GM23338 (cell line): ENCODE results near the gene HMOX2. TPM values are rescaled to one million over a fixed set of nuclear protein-coding genes. Genes with fewer than 3 reads are reported as not detected.

ENCODE experiments used
- ATAC-seq: fragments of 200-7000 bp; cut with Tn5 transposase; 3 replicates; pipeline ENCODE4 v1.9.1; 2020
- DNase-seq: peaks from one replicate; pipeline ENCODE4 v3.0.0-alpha.2; 2015; ENCODE audit warnings: low spot score
- H2AFZ ChIP-seq: fragments of 200-600 bp; sonication (generic); 2 replicates; pipeline ENCODE4 v1.8.0; 2016; ENCODE audit warnings: antibody characterized with exemption, mild to moderate bottlenecking, moderate library complexity
- H3F3A ChIP-seq: fragments of 200-600 bp; sonication (generic); replicated peaks from 2 replicates; pipeline ENCODE4 v1.8.0; 2017; ENCODE audit warnings: antibody characterized with exemption, mixed run types, low read depth
- H3K27ac ChIP-seq: fragments of 200-600 bp; sonication (generic); 2 replicates; pipeline ENCODE4 v1.6.1; 2016; ENCODE audit warnings: low read depth
- H3K27me3 ChIP-seq: fragments of 200-600 bp; sonication (generic); 2 replicates; pipeline ENCODE4 v1.8.0; 2016; ENCODE audit warnings: mild to moderate bottlenecking, mixed run types, moderate library complexity; ENCODE audit not compliant: insufficient read depth
- H3K36me3 ChIP-seq: fragments of 200-600 bp; sonication (generic); 2 replicates; pipeline ENCODE4 v1.8.0; 2016; ENCODE audit warnings: mild to moderate bottlenecking; ENCODE audit not compliant: insufficient read depth
- H3K4me1 ChIP-seq: fragments of 200-600 bp; sonication (generic); 2 replicates; pipeline ENCODE4 v1.8.0; 2016; ENCODE audit warnings: mild to moderate bottlenecking, moderate library complexity; ENCODE audit not compliant: insufficient read depth
- H3K4me2 ChIP-seq: fragments of 200-600 bp; sonication (generic); 2 replicates; pipeline ENCODE4 v1.7.1; 2017; ENCODE audit warnings: mixed run types
- H3K4me3 ChIP-seq: fragments of 200-600 bp; sonication (generic); 2 replicates; pipeline ENCODE4 v1.6.1; 2016; ENCODE audit warnings: mixed run types
- H3K79me2 ChIP-seq: fragments of 200-600 bp; sonication (generic); replicated peaks from 2 replicates; pipeline ENCODE4 v1.8.0; 2017; ENCODE audit warnings: mild to moderate bottlenecking; ENCODE audit not compliant: insufficient read depth
- H3K9me2 ChIP-seq: fragments of 200-600 bp; sonication (generic); 2 replicates; pipeline ENCODE4 v1.8.0; 2017; ENCODE audit not compliant: insufficient read depth
- H4K20me1 ChIP-seq: fragments of 200-600 bp; sonication (generic); replicated peaks from 2 replicates; pipeline ENCODE4 v1.8.0; 2017; ENCODE audit warnings: mild to moderate bottlenecking; ENCODE audit not compliant: insufficient read depth
- H3K27ac Mint-ChIP-seq: 2 replicates; pipeline ENCODE4 v1.8.0; 2020; ENCODE audit warnings: inconsistent platforms, mild to moderate bottlenecking, moderate library complexity, mixed read lengths
- H3K27me3 Mint-ChIP-seq: 3 replicates; pipeline ENCODE4 v1.8.0; 2022; ENCODE audit warnings: low read depth, mild to moderate bottlenecking, moderate library complexity, mixed read lengths, inconsistent platforms; ENCODE audit not compliant: insufficient read depth, poor library complexity
- H3K36me3 Mint-ChIP-seq: 3 replicates; pipeline ENCODE4 v1.8.0; 2021; ENCODE audit warnings: low read depth, mild to moderate bottlenecking, inconsistent platforms, moderate library complexity, mixed read lengths
- H3K4me1 Mint-ChIP-seq: 3 replicates; pipeline ENCODE4 v1.8.0; 2020; ENCODE audit warnings: mild to moderate bottlenecking, inconsistent platforms, mixed read lengths
- H3K4me3 Mint-ChIP-seq: 3 replicates; pipeline ENCODE4 v1.8.0; 2021; ENCODE audit warnings: moderate library complexity, mild to moderate bottlenecking, inconsistent platforms, mixed read lengths
- H3K9me3 Mint-ChIP-seq: 3 replicates; pipeline ENCODE4 v1.8.0; 2020; ENCODE audit warnings: moderate library complexity, mild to moderate bottlenecking, inconsistent platforms, mixed read lengths
- CREB1 ChIP-seq: fragments of 250-450 bp; sonication (Bioruptor Pico); IDR thresholded peaks from 2 replicates; pipeline ENCODE4 v1.5.0; 2020; ENCODE audit warnings: low read depth, mild to moderate bottlenecking, moderate library complexity
- EZH2 ChIP-seq: fragments of 200-600 bp; sonication (generic); IDR thresholded peaks from one replicate; pipeline ENCODE4 v1.8.0; 2017; ENCODE audit warnings: antibody characterized with exemption, mild to moderate bottlenecking, low read depth; ENCODE audit not compliant: unreplicated experiment
- EZH2phosphoT487 ChIP-seq: fragments of 200-600 bp; sonication (generic); IDR thresholded peaks from one replicate; pipeline ENCODE4 v1.8.1; 2018; ENCODE audit warnings: antibody characterized with exemption; ENCODE audit not compliant: unreplicated experiment
- NANOG ChIP-seq: IDR thresholded peaks from 2 replicates; pipeline ENCODE4 v1.6.1; 2016; ENCODE audit warnings: antibody characterized with exemption, borderline replicate concordance
- POLR2AphosphoS5 ChIP-seq: IDR thresholded peaks from 2 replicates; pipeline ENCODE4 v1.6.1; 2016; ENCODE audit warnings: antibody characterized with exemption, low read depth
- REST ChIP-seq: IDR thresholded peaks from one replicate; pipeline ENCODE4 v1.6.1; 2018; ENCODE audit warnings: antibody characterized with exemption; ENCODE audit not compliant: unreplicated experiment
- STAT1 ChIP-seq: IDR thresholded peaks from one replicate; pipeline ENCODE4 v1.6.1; 2016; ENCODE audit warnings: antibody characterized with exemption; ENCODE audit not compliant: unreplicated experiment
- ZNF114 ChIP-seq: fragments of 250-450 bp; sonication (Bioruptor Pico); IDR thresholded peaks from 2 replicates; pipeline ENCODE4 v1.5.0; 2020; ENCODE audit warnings: mild to moderate bottlenecking, moderate library complexity
- ZNF331 ChIP-seq: fragments of 250-450 bp; sonication (Bioruptor Pico); IDR thresholded peaks from 2 replicates; pipeline ENCODE4 v1.5.0; 2020; ENCODE audit warnings: low read depth, mild to moderate bottlenecking, moderate library complexity
- polyA plus RNA-seq: library from polyadenylated mRNA; unstranded; fragments of >200 nt; fragmentation: Nextera tagmentation; extraction: Ambion mirVana; gene quantifications from 2 replicates; pipeline ENCODE4 v1.2.1, GENCODE V29; 2016
- total RNA-seq: library from RNA; depleted of rRNA; stranded (reverse); fragments of >200 nt; shearing (Covaris generic); gene quantifications from 2 replicates; pipeline ENCODE4 v1.2.3, GENCODE V29; 2014
- TF ChIP-seq, protein P1 (sequence below), 2 experiments: fragments of 200-600 bp in 1 of 2; sonication (generic) in 1 of 2; conservative IDR thresholded peaks; 2 replicates each; pipeline versions ENCODE4 v1.5.1 to v1.6.1; 2016 to 2017; ENCODE audit warnings: antibody characterized with exemption in 2 of 2, low read depth in 2 of 2, mild to moderate bottlenecking in 2 of 2, moderate library complexity in 1 of 2
- TF ChIP-seq, protein P2 (sequence below): IDR thresholded peaks from 2 replicates; pipeline ENCODE4 v1.6.1; 2016; ENCODE audit warnings: antibody characterized with exemption
- TF ChIP-seq, protein P3 (sequence below): fragments of 250-450 bp; sonication (Bioruptor Pico); IDR thresholded peaks from 2 replicates; pipeline ENCODE4 v1.5.0; 2020; ENCODE audit warnings: mild to moderate bottlenecking, moderate library complexity

Gene HMOX2
- total and polyA plus RNA-seq, 2 experiments from 2014 or later = 33.0 to 38.1 TPM

- TF ChIP-seq, protein P1, sequence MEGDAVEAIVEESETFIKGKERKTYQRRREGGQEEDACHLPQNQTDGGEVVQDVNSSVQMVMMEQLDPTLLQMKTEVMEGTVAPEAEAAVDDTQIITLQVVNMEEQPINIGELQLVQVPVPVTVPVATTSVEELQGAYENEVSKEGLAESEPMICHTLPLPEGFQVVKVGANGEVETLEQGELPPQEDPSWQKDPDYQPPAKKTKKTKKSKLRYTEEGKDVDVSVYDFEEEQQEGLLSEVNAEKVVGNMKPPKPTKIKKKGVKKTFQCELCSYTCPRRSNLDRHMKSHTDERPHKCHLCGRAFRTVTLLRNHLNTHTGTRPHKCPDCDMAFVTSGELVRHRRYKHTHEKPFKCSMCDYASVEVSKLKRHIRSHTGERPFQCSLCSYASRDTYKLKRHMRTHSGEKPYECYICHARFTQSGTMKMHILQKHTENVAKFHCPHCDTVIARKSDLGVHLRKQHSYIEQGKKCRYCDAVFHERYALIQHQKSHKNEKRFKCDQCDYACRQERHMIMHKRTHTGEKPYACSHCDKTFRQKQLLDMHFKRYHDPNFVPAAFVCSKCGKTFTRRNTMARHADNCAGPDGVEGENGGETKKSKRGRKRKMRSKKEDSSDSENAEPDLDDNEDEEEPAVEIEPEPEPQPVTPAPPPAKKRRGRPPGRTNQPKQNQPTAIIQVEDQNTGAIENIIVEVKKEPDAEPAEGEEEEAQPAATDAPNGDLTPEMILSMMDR (conservative IDR thresholded peaks at IDR 0.05; ENCODE audit: low read depth in 2 of 2) = no peak
- TF ChIP-seq EZH2 = no peak
- no peak for TF ChIP-seq REST
- no peak for TF ChIP-seq ZNF331 (CRISPR knock-in tag)
- no peak for TF ChIP-seq EZH2phosphoT487
- TF ChIP-seq POLR2AphosphoS5 = no peak
- no peak for TF ChIP-seq STAT1
- no peak for TF ChIP-seq NANOG
- TF ChIP-seq ZNF114 (CRISPR knock-in tag) = no peak
- TF ChIP-seq, protein P2, sequence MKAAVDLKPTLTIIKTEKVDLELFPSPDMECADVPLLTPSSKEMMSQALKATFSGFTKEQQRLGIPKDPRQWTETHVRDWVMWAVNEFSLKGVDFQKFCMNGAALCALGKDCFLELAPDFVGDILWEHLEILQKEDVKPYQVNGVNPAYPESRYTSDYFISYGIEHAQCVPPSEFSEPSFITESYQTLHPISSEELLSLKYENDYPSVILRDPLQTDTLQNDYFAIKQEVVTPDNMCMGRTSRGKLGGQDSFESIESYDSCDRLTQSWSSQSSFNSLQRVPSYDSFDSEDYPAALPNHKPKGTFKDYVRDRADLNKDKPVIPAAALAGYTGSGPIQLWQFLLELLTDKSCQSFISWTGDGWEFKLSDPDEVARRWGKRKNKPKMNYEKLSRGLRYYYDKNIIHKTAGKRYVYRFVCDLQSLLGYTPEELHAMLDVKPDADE = no peak
- no peak for TF ChIP-seq CREB1 (CRISPR knock-in tag)
These were observed 74.4 kb downstream of the HMOX2 start (continued) for GRCh38 chr16:4550591-4550990.

DNA sequence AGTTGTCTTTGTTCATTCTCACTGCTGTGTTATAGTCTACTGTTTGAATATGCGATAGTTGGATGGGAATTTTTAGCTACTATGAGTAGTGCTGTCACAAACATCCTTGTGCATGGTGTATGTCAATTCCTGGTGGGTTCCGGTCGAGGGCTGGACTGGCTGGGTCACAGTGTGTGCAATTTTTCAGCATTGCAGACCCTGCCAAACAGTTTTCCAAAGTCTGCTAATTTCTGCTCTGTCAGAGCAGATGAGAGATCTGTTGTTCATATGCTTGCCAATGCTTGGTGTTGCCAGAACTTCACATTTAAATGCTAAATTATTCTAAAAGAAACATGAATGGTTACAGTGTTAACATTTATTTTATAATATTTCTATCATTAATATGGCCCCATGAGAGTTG, 76.3 kb downstream of the HMOX2 start:
- H3K27me3 Mint-ChIP-seq = peaks cover 4% of the 10 kb centered on the region
- no peak overlapping the region for H3K4me2 ChIP-seq
- no peak overlapping the region for H3K27ac ChIP-seq
- no peaks in the 10 kb centered on the region for H3F3A ChIP-seq
- no peak overlapping the region for H3K4me3 Mint-ChIP-seq
- no peaks in the 10 kb centered on the region for H3K36me3 Mint-ChIP-seq
- H4K20me1 ChIP-seq = no peaks in the 10 kb centered on the region
- peaks cover 3% of the 10 kb centered on the region; the same call in 2 of the 3 replicates for H3K4me1 Mint-ChIP-seq
- H3K4me1 ChIP-seq = no peaks in the 10 kb centered on the region
- no peaks in the 10 kb centered on the region for H3K79me2 ChIP-seq
- H3K36me3 ChIP-seq = no peaks in the 10 kb centered on the region
- H2AFZ ChIP-seq = no peak overlapping the region
- H3K27ac Mint-ChIP-seq = no peak overlapping the region
- H3K27me3 ChIP-seq = no peaks in the 10 kb centered on the region
- no peaks in the 10 kb centered on the region for H3K9me3 Mint-ChIP-seq
- ATAC-seq (no peak), DNase-seq (no peak)
- H3K9me2 ChIP-seq = no peaks in the 10 kb centered on the region
- H3K4me3 ChIP-seq = no peak overlapping the region
- TF ChIP-seq NANOG = no peak
- TF ChIP-seq, protein P3, sequence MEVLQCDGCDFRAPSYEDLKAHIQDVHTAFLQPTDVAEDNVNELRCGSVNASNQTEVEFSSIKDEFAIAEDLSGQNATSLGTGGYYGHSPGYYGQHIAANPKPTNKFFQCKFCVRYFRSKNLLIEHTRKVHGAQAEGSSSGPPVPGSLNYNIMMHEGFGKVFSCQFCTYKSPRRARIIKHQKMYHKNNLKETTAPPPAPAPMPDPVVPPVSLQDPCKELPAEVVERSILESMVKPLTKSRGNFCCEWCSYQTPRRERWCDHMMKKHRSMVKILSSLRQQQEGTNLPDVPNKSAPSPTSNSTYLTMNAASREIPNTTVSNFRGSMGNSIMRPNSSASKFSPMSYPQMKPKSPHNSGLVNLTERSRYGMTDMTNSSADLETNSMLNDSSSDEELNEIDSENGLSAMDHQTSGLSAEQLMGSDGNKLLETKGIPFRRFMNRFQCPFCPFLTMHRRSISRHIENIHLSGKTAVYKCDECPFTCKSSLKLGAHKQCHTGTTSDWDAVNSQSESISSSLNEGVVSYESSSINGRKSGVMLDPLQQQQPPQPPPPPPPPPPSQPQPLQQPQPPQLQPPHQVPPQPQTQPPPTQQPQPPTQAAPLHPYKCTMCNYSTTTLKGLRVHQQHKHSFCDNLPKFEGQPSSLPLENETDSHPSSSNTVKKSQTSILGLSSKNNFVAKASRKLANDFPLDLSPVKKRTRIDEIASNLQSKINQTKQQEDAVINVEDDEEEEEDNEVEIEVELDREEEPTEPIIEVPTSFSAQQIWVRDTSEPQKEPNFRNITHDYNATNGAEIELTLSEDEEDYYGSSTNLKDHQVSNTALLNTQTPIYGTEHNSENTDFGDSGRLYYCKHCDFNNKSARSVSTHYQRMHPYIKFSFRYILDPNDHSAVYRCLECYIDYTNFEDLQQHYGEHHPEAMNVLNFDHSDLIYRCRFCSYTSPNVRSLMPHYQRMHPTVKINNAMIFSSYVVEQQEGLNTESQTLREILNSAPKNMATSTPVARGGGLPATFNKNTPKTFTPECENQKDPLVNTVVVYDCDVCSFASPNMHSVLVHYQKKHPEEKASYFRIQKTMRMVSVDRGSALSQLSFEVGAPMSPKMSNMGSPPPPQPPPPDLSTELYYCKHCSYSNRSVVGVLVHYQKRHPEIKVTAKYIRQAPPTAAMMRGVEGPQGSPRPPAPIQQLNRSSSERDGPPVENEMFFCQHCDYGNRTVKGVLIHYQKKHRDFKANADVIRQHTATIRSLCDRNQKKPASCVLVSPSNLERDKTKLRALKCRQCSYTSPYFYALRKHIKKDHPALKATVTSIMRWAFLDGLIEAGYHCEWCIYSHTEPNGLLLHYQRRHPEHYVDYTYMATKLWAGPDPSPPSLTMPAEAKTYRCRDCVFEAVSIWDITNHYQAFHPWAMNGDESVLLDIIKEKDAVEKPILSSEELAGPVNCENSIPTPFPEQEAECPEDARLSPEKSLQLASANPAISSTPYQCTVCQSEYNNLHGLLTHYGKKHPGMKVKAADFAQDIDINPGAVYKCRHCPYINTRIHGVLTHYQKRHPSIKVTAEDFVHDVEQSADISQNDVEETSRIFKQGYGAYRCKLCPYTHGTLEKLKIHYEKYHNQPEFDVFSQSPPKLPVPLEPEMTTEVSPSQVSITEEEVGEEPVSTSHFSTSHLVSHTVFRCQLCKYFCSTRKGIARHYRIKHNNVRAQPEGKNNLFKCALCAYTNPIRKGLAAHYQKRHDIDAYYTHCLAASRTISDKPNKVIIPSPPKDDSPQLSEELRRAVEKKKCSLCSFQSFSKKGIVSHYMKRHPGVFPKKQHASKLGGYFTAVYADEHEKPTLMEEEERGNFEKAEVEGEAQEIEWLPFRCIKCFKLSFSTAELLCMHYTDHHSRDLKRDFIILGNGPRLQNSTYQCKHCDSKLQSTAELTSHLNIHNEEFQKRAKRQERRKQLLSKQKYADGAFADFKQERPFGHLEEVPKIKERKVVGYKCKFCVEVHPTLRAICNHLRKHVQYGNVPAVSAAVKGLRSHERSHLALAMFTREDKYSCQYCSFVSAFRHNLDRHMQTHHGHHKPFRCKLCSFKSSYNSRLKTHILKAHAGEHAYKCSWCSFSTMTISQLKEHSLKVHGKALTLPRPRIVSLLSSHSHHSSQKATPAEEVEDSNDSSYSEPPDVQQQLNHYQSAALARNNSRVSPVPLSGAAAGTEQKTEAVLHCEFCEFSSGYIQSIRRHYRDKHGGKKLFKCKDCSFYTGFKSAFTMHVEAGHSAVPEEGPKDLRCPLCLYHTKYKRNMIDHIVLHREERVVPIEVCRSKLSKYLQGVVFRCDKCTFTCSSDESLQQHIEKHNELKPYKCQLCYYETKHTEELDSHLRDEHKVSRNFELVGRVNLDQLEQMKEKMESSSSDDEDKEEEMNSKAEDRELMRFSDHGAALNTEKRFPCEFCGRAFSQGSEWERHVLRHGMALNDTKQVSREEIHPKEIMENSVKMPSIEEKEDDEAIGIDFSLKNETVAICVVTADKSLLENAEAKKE = no peak
- TF ChIP-seq, protein P2 = no peak
- no peak for TF ChIP-seq CREB1 (CRISPR knock-in tag)
- TF ChIP-seq EZH2 = no peak
